Endodermal cell (in vitro differentiated cells): Measurements from ENCODE around the gene SPEM1. TPM values are rescaled to one million over a fixed set of nuclear protein-coding genes. Genes with fewer than 3 reads are reported as not detected.
A peak's percentile ranks its signal among the peaks of the same experiment; 100 is the strongest.

Experiments
- DNase-seq: peaks from one replicate; pipeline ENCODE4 v3.0.0-alpha.2; 2017
- H3K27ac ChIP-seq: 2 replicates; pipeline ENCODE4 v1.5.1; 2013; ENCODE audit warnings: mild to moderate bottlenecking, low read depth, low read length, moderate library complexity
- H3K27me3 ChIP-seq: 2 replicates; pipeline ENCODE4 v1.6.1; 2013; ENCODE audit warnings: mild to moderate bottlenecking, low read length, moderate library complexity; ENCODE audit not compliant: insufficient read depth, control insufficient read depth, poor library complexity, severe bottlenecking
- H3K36me3 ChIP-seq: 2 replicates; pipeline ENCODE4 v1.7.0; 2013; ENCODE audit warnings: mild to moderate bottlenecking, low read length, moderate library complexity; ENCODE audit not compliant: control insufficient read depth, insufficient read depth
- H3K4me1 ChIP-seq: one replicate; pipeline ENCODE4 v1.7.0; 2013; ENCODE audit warnings: low read length; ENCODE audit not compliant: control insufficient read depth, insufficient read depth
- H3K4me3 ChIP-seq: 2 replicates; pipeline ENCODE4 v1.5.1; 2013; ENCODE audit warnings: mild to moderate bottlenecking, low read length, moderate library complexity
- H3K9ac ChIP-seq: 2 replicates; pipeline ENCODE4 v1.6.1; 2013; ENCODE audit warnings: mild to moderate bottlenecking, low read length, moderate library complexity; ENCODE audit not compliant: poor library complexity, severe bottlenecking; ENCODE audit errors: extremely low read depth
- H3K9me3 ChIP-seq: 2 replicates; pipeline ENCODE4 v1.6.1; 2013; ENCODE audit warnings: mild to moderate bottlenecking, low read length, moderate library complexity; ENCODE audit not compliant: control insufficient read depth
- H3K27ac Mint-ChIP-seq: 2 replicates; pipeline ENCODE4 v1.8.0; 2020; ENCODE audit warnings: mixed read lengths
- H3K27me3 Mint-ChIP-seq: 2 replicates; pipeline ENCODE4 v1.8.0; 2021; ENCODE audit warnings: mild to moderate bottlenecking, mixed read lengths; ENCODE audit not compliant: insufficient read depth
- H3K36me3 Mint-ChIP-seq: 2 replicates; pipeline ENCODE4 v1.8.0; 2020; ENCODE audit warnings: low read depth, mixed read lengths
- H3K4me1 Mint-ChIP-seq: 2 replicates; pipeline ENCODE4 v1.8.0; 2020; ENCODE audit warnings: mixed read lengths
- H3K4me3 Mint-ChIP-seq: 2 replicates; pipeline ENCODE4 v1.8.0; 2020; ENCODE audit warnings: mild to moderate bottlenecking, moderate library complexity, mixed read lengths
- H3K9me3 Mint-ChIP-seq: 2 replicates; pipeline ENCODE4 v1.8.0; 2020; ENCODE audit warnings: mild to moderate bottlenecking, mixed read lengths
- WGBS, 2 experiments: methylation state at CpG; one replicate each; pipeline versions ENCODE4 v1.1.5 to v1.1.7; 2013; ENCODE audit warnings: missing lambda C conversion rate in 2 of 2, mixed read lengths in 1 of 2; ENCODE audit not compliant: insufficient coverage in 1 of 2, insufficient read length in 1 of 2; 5-methylcytosine and 5-hydroxymethylcytosine counted together
- total RNA-seq, 2 donors: library from RNA; stranded (reverse); fragmentation: NEBNext Ultra II Directional in 1 of 2; extraction: Animal tissue kit (Norgen Biotek cat#: 25700) in 1 of 2; gene quantifications; 2 replicates in 1 of 2; 3 replicates in 1 of 2; pipeline ENCODE4 v1.2.1, GENCODE V29; 2021
- TF ChIP-seq, protein P1 (sequence below): fragments of 200-600 bp; sonication (generic); conservative IDR thresholded peaks from 2 replicates; pipeline ENCODE4 v1.5.0; 2021; ENCODE audit warnings: antibody characterized with exemption, mild to moderate bottlenecking

SPEM1 gene
- total RNA-seq, 2 donors from 2014 or later, result 0.46 to 0.49 TPM

DNA sequence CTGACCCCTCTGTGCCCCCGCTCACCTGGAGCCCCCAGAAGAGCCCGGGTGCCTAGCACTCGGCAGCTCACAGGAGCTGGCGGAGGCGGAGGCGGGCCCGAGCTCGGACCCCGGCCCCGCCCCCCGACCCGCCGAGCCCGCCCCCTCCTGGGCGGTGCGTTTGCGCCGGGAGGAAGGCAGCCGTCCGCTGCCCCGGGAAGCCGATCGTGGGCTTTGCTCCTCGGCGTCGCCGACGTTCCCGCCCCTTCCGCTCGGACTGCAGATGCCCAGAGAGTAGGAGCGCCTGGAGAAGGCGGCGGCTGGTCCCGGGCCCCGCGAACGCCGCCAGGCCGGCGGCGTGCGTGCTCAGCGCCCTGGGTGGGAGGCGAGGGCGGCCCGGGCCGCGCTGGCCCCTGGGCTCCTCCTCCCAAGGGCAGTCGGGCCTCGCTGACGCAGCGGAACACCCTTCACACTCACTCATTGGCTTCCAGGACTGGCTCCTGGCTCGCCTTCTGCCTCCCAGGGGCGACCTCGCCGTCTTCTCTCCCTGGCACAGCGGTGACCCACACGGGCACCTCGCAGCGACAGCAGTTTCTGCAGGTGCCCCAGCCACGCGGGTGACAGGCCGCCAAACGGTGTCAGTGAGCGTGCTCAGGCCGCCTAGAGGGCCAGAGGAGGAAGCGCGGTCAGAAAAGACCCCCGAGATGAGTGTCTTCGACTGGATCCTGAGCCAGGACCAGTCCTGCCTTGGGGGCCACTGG lies 25.5 kb upstream of the SPEM1 start, which contains the start of gene PLSCR3:
Gene PLSCR3 (minus strand): TSS at position 74 of the 740 bp plus-strand sequence. CDS start 415 bp downstream, outside the sequence.
- Histone ChIP-seq H3K9ac (peak within 1 kb of the TSS; percentile 50), H3K4me3 (peak within 1 kb of the TSS; percentile 85), H3K36me3 (peaks cover 21% of the 10 kb centered on the region), H3K9me3 (no peaks in the 10 kb centered on the region), H3K27me3 (no peaks in the 10 kb centered on the region), H3K27ac (peak within 1 kb of the TSS; percentile 79), H3K4me1 (peaks cover 3% of the 10 kb centered on the region)
- DNase-seq, result peak; percentile 97
- Mint-ChIP-seq H3K9me3 (no peaks in the 10 kb centered on the region), H3K36me3 (peaks cover 6% of the 10 kb centered on the region), H3K27me3 (peaks cover 12% of the 10 kb centered on the region), H3K4me1 (peaks cover 4% of the 10 kb centered on the region), H3K4me3 (peak within 1 kb of the TSS; percentile 59), H3K27ac (peak within 1 kb of the TSS; percentile 61)
- TF ChIP-seq, protein P1, sequence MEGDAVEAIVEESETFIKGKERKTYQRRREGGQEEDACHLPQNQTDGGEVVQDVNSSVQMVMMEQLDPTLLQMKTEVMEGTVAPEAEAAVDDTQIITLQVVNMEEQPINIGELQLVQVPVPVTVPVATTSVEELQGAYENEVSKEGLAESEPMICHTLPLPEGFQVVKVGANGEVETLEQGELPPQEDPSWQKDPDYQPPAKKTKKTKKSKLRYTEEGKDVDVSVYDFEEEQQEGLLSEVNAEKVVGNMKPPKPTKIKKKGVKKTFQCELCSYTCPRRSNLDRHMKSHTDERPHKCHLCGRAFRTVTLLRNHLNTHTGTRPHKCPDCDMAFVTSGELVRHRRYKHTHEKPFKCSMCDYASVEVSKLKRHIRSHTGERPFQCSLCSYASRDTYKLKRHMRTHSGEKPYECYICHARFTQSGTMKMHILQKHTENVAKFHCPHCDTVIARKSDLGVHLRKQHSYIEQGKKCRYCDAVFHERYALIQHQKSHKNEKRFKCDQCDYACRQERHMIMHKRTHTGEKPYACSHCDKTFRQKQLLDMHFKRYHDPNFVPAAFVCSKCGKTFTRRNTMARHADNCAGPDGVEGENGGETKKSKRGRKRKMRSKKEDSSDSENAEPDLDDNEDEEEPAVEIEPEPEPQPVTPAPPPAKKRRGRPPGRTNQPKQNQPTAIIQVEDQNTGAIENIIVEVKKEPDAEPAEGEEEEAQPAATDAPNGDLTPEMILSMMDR, result peak; percentile 78
- 0 to 1% methylated on average over 34 to 71 of the region's 71 CpGs for WGBS, 2 experiments

DNA sequence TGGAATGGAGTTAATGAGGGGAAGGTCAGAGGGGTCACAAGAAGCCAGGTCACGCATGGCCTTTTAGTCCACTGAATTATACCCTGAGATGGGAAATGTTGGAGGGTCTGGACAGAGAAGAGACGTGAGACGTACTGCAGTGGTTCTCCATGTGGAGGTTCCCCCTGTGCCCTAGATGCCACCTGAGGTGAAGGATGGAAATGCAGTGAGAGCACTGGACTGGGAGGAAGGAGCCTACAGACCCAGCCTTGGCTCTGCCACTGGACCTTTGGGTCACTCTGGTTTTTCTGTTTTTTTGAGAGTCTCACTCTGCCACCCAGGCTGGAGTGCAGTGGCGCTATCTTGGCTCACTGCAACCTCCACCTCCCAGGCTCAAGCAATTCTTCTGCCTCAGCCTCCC lies 24.0 kb upstream of the SPEM1 start:
- no peak overlapping the region for H3K4me3 Mint-ChIP-seq

DNA sequence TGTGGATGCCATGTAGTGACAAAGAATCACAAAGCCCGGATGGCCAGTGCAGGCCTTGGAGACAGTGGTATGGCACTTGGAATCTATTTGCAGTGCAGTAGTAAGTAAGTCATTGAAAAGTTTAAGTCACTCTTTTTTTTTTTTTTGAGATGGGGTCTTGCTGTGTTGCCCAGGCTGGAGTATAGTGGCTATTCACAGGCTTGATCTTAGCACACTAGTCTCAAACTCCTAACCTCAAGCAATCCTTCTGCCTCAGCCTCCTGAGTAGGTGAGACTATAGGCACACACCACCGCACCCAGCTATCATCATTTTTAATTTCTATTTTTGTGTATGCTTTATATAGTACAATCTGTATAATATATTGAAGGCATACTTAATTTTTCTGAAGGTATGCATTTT lies 21.5 kb upstream of the SPEM1 start:
- Histone ChIP-seq H3K36me3 (peaks cover 5% of the 10 kb centered on the region), H3K4me1 (peaks cover under 1% of the 10 kb centered on the region), H3K9me3 (no peaks in the 10 kb centered on the region), H3K27me3 (no peaks in the 10 kb centered on the region), H3K27ac (no peak overlapping the region), H3K9ac (no peak overlapping the region), H3K4me3 (no peak overlapping the region)
- H3K27me3 Mint-ChIP-seq, result peaks cover 9% of the 10 kb centered on the region
- H3K27ac Mint-ChIP-seq, result no peak overlapping the region
- 84 to 100% methylated on average over 1 of the region's 2 CpGs for WGBS, 2 experiments
- TF ChIP-seq, protein P1, result no peak
- H3K36me3 Mint-ChIP-seq, result peaks cover 10% of the 10 kb centered on the region
- H3K9me3 Mint-ChIP-seq, result no peaks in the 10 kb centered on the region
- H3K4me1 Mint-ChIP-seq, result peaks cover 14% of the 10 kb centered on the region
- no peak overlapping the region for H3K4me3 Mint-ChIP-seq
- DNase-seq, result no peak

More for the DNA sequence above, 24.0 kb upstream of the SPEM1 start:
- Histone ChIP-seq H3K4me3 (no peak overlapping the region), H3K4me1 (peaks cover 3% of the 10 kb centered on the region), H3K9me3 (no peaks in the 10 kb centered on the region), H3K9ac (no peak overlapping the region), H3K27me3 (no peaks in the 10 kb centered on the region), H3K36me3 (peaks cover 12% of the 10 kb centered on the region), H3K27ac (no peak overlapping the region)
- TF ChIP-seq, protein P1, result no peak
- peaks cover 12% of the 10 kb centered on the region for H3K27me3 Mint-ChIP-seq
- H3K36me3 Mint-ChIP-seq, result peaks cover 5% of the 10 kb centered on the region
- no peaks in the 10 kb centered on the region for H3K9me3 Mint-ChIP-seq
- 90 to 94% methylated on average over 3 to 4 of the region's 4 CpGs for WGBS, 2 experiments
- H3K4me1 Mint-ChIP-seq, result peaks cover 4% of the 10 kb centered on the region
- H3K27ac Mint-ChIP-seq, result no peak overlapping the region
- DNase-seq, result peak; percentile 46
